Umbilical cord (tissue), 2 donors: Measurements from ENCODE around the gene CRPPA. TPM values are rescaled to one million over a fixed set of nuclear protein-coding genes. Genes with fewer than 3 reads are reported as not detected.
A peak's percentile ranks its signal among the peaks of the same experiment; 100 is the strongest.
"Not testable (repeated sequence)": the region's sequence is repeated elsewhere in the genome, so short reads cannot be mapped to it uniquely, and the experiment has no call there.

Experiments
- DNase-seq: peaks from one replicate; pipeline ENCODE4 v3.0.0-alpha.2; 2015; ENCODE audit warnings: low spot score
- total RNA-seq: library from RNA; depleted of rRNA; stranded (reverse); fragments of >200 nt; gene quantifications from one replicate; pipeline ENCODE4 v1.2.3, GENCODE V29; 2014; ENCODE audit warnings: low replicate concordance; ENCODE audit not compliant: insufficient read depth

The CRPPA gene
- 12.3 TPM for total RNA-seq

GRCh38 chr7:16421333-16422102 lies at the start of gene CRPPA:
CRPPA (minus strand) TSS chr7:16421538; CDS start chr7:16421322, 216 bp downstream.
- peak; percentile 32 for DNase-seq

- peak; percentile 87 for DNase-seq
Observed at GRCh38 chr7:16465469-16466361, 44.4 kb upstream of the CRPPA start, which contains the start of gene SOSTDC1. SOSTDC1 (minus strand) TSS chr7:16465738; CDS start chr7:16465668, 70 bp downstream.

- DNase-seq, result peak; percentile 28
Observed at GRCh38 chr7:16463949-16464715, 42.8 kb upstream of the CRPPA start.

GRCh38 chr7:16463520-16463919 lies 42.2 kb upstream of the CRPPA start:
- DNase-seq, result peak; percentile 63

GRCh38 chr7:16462431-16462889 lies 41.1 kb upstream of the CRPPA start:
- DNase-seq, result no peak

GRCh38 chr7:16460789-16461493 lies 39.6 kb upstream of the CRPPA start:
- DNase-seq, result no peak

GRCh38 chr7:16456303-16456702 lies 35.0 kb upstream of the CRPPA start:
- DNase-seq, result not testable (repeated sequence)

- no peak for DNase-seq
Observed at GRCh38 chr7:16455591-16455990, 34.3 kb upstream of the CRPPA start.

- DNase-seq, result no peak
Observed at GRCh38 chr7:16450366-16450765, 29.0 kb upstream of the CRPPA start.

- no peak for DNase-seq
Observed at GRCh38 chr7:16447876-16448275, 26.5 kb upstream of the CRPPA start.

GRCh38 chr7:16446508-16446907 lies 25.2 kb upstream of the CRPPA start:
- DNase-seq, result no peak

GRCh38 chr7:16443871-16444270 lies 22.5 kb upstream of the CRPPA start:
- not testable (repeated sequence) for DNase-seq

GRCh38 chr7:16438988-16439387 lies 17.6 kb upstream of the CRPPA start:
- no peak for DNase-seq

- DNase-seq, result no peak
Observed at GRCh38 chr7:16436306-16436705, 15.0 kb upstream of the CRPPA start.

- DNase-seq, result no peak
Observed at GRCh38 chr7:16433568-16434122, 12.3 kb upstream of the CRPPA start.

- no peak for DNase-seq
Observed at GRCh38 chr7:16432425-16432731, 11.0 kb upstream of the CRPPA start.

- DNase-seq, result peak; percentile 23
Observed at GRCh38 chr7:16431646-16432424, 10.5 kb upstream of the CRPPA start.

- no peak for DNase-seq
Observed at GRCh38 chr7:16430133-16430532, 8.8 kb upstream of the CRPPA start.

- no peak for DNase-seq
Observed at GRCh38 chr7:16428672-16429071, 7.3 kb upstream of the CRPPA start.

- no peak for DNase-seq
Observed at GRCh38 chr7:16428182-16428581, 6.8 kb upstream of the CRPPA start.
